Measurements from ENCODE around the gene SLC15A1. TPM values are rescaled to one million over a fixed set of nuclear protein-coding genes. Genes with fewer than 3 reads are reported as not detected.
A peak's percentile ranks its signal among the peaks of the same experiment; 100 is the strongest.

SLC15A1 gene
- polyA plus RNA-seq, 1 donor: 388 TPM

- H3K27ac ChIP-seq (ENCODE audit: low read length): peak overlapping the region; percentile 98
- H3K27me3 ChIP-seq (ENCODE audit: control insufficient read depth, insufficient read depth, low read length): no peaks in the 10 kb centered on the region
- peaks cover 15% of the 10 kb centered on the region for H3K9me3 ChIP-seq (ENCODE audit: control insufficient read depth, low read depth, low read length)
- peaks cover 61% of the 10 kb centered on the region for H3K4me1 ChIP-seq (ENCODE audit: control insufficient read depth, insufficient read depth, low read length)
- no peak overlapping the region for H3K4me3 ChIP-seq (ENCODE audit: low read length)
- WGBS (ENCODE audit: insufficient coverage, low lambda C conversion rate): no CpG with 5 or more reads among the region's 8 CpGs
- H3K36me3 ChIP-seq (ENCODE audit: control insufficient read depth, insufficient read depth, low read length): peaks cover 2% of the 10 kb centered on the region
- no peak for DNase-seq
Observed at GRCh38 chr13:98740131-98740530, 12.3 kb downstream of the SLC15A1 start.

- WGBS (ENCODE audit: insufficient coverage, low lambda C conversion rate): no CpG with 5 or more reads among the region's 1 CpG
- Histone ChIP-seq H3K4me3 (ENCODE audit: low read length) (no peak overlapping the region), H3K27ac (ENCODE audit: low read length) (peak overlapping the region; percentile 98), H3K4me1 (ENCODE audit: control insufficient read depth, insufficient read depth, low read length) (peaks cover 56% of the 10 kb centered on the region), H3K36me3 (ENCODE audit: control insufficient read depth, insufficient read depth, low read length) (peaks cover 2% of the 10 kb centered on the region), H3K9me3 (ENCODE audit: control insufficient read depth, low read depth, low read length) (peaks cover 19% of the 10 kb centered on the region), H3K27me3 (ENCODE audit: control insufficient read depth, insufficient read depth, low read length) (no peaks in the 10 kb centered on the region)
- peak in 1 of 2 donors; percentile 51 for DNase-seq
Observed at GRCh38 chr13:98738993-98739392, 13.5 kb downstream of the SLC15A1 start.

- Histone ChIP-seq H3K4me1 (ENCODE audit: control insufficient read depth, insufficient read depth, low read length) (peaks cover 53% of the 10 kb centered on the region), H3K4me3 (ENCODE audit: low read length) (no peak overlapping the region), H3K9me3 (ENCODE audit: control insufficient read depth, low read depth, low read length) (peaks cover 21% of the 10 kb centered on the region), H3K27me3 (ENCODE audit: control insufficient read depth, insufficient read depth, low read length) (no peaks in the 10 kb centered on the region), H3K27ac (ENCODE audit: low read length) (peak overlapping the region; percentile 98), H3K36me3 (ENCODE audit: control insufficient read depth, insufficient read depth, low read length) (peaks cover 5% of the 10 kb centered on the region)
- DNase-seq: no peak
Observed at GRCh38 chr13:98738213-98738612, 14.3 kb downstream of the SLC15A1 start.

- Histone ChIP-seq H3K27me3 (ENCODE audit: control insufficient read depth, insufficient read depth, low read length) (no peaks in the 10 kb centered on the region), H3K36me3 (ENCODE audit: control insufficient read depth, insufficient read depth, low read length) (peaks cover 18% of the 10 kb centered on the region), H3K4me1 (ENCODE audit: control insufficient read depth, insufficient read depth, low read length) (peaks cover 35% of the 10 kb centered on the region), H3K9me3 (ENCODE audit: control insufficient read depth, low read depth, low read length) (peaks cover 13% of the 10 kb centered on the region), H3K4me3 (ENCODE audit: low read length) (no peak overlapping the region), H3K27ac (ENCODE audit: low read length) (peak overlapping the region; percentile 64)
- WGBS (ENCODE audit: insufficient coverage, low lambda C conversion rate): no CpG with 5 or more reads among the region's 3 CpGs
- peak; percentile 73 to 92 for DNase-seq
Observed at GRCh38 chr13:98731925-98732324, 20.5 kb downstream of the SLC15A1 start.

- no peak overlapping the region for H3K4me3 ChIP-seq (ENCODE audit: low read length)
- H3K27me3 ChIP-seq (ENCODE audit: control insufficient read depth, insufficient read depth, low read length): no peaks in the 10 kb centered on the region
- peaks cover 13% of the 10 kb centered on the region for H3K9me3 ChIP-seq (ENCODE audit: control insufficient read depth, low read depth, low read length)
- H3K36me3 ChIP-seq (ENCODE audit: control insufficient read depth, insufficient read depth, low read length): peaks cover 21% of the 10 kb centered on the region
- no peak for DNase-seq
- 90% methylated on average over 4 of the region's 17 CpGs for WGBS (ENCODE audit: insufficient coverage, low lambda C conversion rate)
- H3K4me1 ChIP-seq (ENCODE audit: control insufficient read depth, insufficient read depth, low read length): peaks cover 35% of the 10 kb centered on the region
- peak overlapping the region; percentile 64 for H3K27ac ChIP-seq (ENCODE audit: low read length)
Observed at GRCh38 chr13:98731038-98731437, 21.4 kb downstream of the SLC15A1 start.

- H3K4me3 ChIP-seq (ENCODE audit: low read length): no peak overlapping the region
- no peak for DNase-seq
- H3K9me3 ChIP-seq (ENCODE audit: control insufficient read depth, low read depth, low read length): peaks cover 13% of the 10 kb centered on the region
- H3K4me1 ChIP-seq (ENCODE audit: control insufficient read depth, insufficient read depth, low read length): peaks cover 35% of the 10 kb centered on the region
- no CpG with 5 or more reads among the region's 23 CpGs for whole genome bisulfite sequencing (ENCODE audit: insufficient coverage, low lambda C conversion rate)
- H3K27me3 ChIP-seq (ENCODE audit: control insufficient read depth, insufficient read depth, low read length): no peaks in the 10 kb centered on the region
- peaks cover 26% of the 10 kb centered on the region for H3K36me3 ChIP-seq (ENCODE audit: control insufficient read depth, insufficient read depth, low read length)
- H3K27ac ChIP-seq (ENCODE audit: low read length): peak overlapping the region; percentile 64
Observed at GRCh38 chr13:98730441-98730840, 22.0 kb downstream of the SLC15A1 start.

DNA sequence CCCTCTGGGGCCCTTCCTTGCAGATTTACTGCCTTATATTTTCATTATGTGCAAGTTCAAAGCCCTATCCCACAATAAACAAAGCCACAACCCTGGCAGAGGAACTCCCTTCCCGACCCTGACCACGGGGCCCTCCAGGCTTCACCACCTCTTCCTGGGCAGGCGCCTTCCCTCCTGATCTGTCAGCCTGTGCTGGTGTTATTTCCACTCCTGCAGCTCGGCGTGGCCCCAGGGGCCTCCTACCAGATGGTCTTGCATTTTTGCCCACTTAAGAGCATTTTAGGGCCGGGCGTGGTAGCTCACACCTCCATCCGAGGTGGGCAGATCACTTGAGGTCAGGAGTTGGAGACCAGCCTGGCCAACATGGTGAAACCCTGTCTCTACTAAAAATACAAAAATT is 22.8 kb downstream of the SLC15A1 start:
- WGBS (ENCODE audit: insufficient coverage, low lambda C conversion rate): no CpG with 5 or more reads among the region's 8 CpGs
- H3K36me3 ChIP-seq (ENCODE audit: control insufficient read depth, insufficient read depth, low read length): peaks cover 34% of the 10 kb centered on the region

GRCh38 chr13:98722958-98723357 is 29.5 kb downstream of the SLC15A1 start:
- WGBS (ENCODE audit: insufficient coverage, low lambda C conversion rate): no CpG with 5 or more reads among the region's 3 CpGs
- peaks cover 37% of the 10 kb centered on the region for H3K36me3 ChIP-seq (ENCODE audit: control insufficient read depth, insufficient read depth, low read length)
- H3K27ac ChIP-seq (ENCODE audit: low read length): peak overlapping the region; percentile 32
- H3K4me1 ChIP-seq (ENCODE audit: control insufficient read depth, insufficient read depth, low read length): peaks cover 9% of the 10 kb centered on the region
- no peaks in the 10 kb centered on the region for H3K27me3 ChIP-seq (ENCODE audit: control insufficient read depth, insufficient read depth, low read length)
- DNase-seq: peak in 1 of 2 donors; percentile 44
- no peaks in the 10 kb centered on the region for H3K9me3 ChIP-seq (ENCODE audit: control insufficient read depth, low read depth, low read length)
- H3K4me3 ChIP-seq (ENCODE audit: low read length): no peak overlapping the region

More for the DNA sequence above, 22.8 kb downstream of the SLC15A1 start:
- no peak overlapping the region for H3K4me3 ChIP-seq (ENCODE audit: low read length)
- H3K9me3 ChIP-seq (ENCODE audit: control insufficient read depth, low read depth, low read length): peaks cover 13% of the 10 kb centered on the region
- no peaks in the 10 kb centered on the region for H3K27me3 ChIP-seq (ENCODE audit: control insufficient read depth, insufficient read depth, low read length)
- DNase-seq: no peak
- peak overlapping the region; percentile 54 for H3K27ac ChIP-seq (ENCODE audit: low read length)
- peaks cover 35% of the 10 kb centered on the region for H3K4me1 ChIP-seq (ENCODE audit: control insufficient read depth, insufficient read depth, low read length)

GRCh38 chr13:98721825-98722510 is 30.5 kb downstream of the SLC15A1 start:
- Histone ChIP-seq H3K9me3 (ENCODE audit: control insufficient read depth, low read depth, low read length) (no peaks in the 10 kb centered on the region), H3K4me3 (ENCODE audit: low read length) (no peak overlapping the region), H3K36me3 (ENCODE audit: control insufficient read depth, insufficient read depth, low read length) (peaks cover 38% of the 10 kb centered on the region), H3K27ac (ENCODE audit: low read length) (no peak overlapping the region), H3K27me3 (ENCODE audit: control insufficient read depth, insufficient read depth, low read length) (no peaks in the 10 kb centered on the region), H3K4me1 (ENCODE audit: control insufficient read depth, insufficient read depth, low read length) (peaks cover 9% of the 10 kb centered on the region)
- no peak for DNase-seq
- 100% methylated on average over 1 of the region's 11 CpGs for WGBS (ENCODE audit: insufficient coverage, low lambda C conversion rate)

GRCh38 chr13:98719527-98720250 is 32.8 kb downstream of the SLC15A1 start:
- H3K36me3 ChIP-seq (ENCODE audit: control insufficient read depth, insufficient read depth, low read length): peaks cover 30% of the 10 kb centered on the region
- H3K4me3 ChIP-seq (ENCODE audit: low read length): no peak overlapping the region
- DNase-seq: no peak
- H3K27me3 ChIP-seq (ENCODE audit: control insufficient read depth, insufficient read depth, low read length): no peaks in the 10 kb centered on the region
- H3K27ac ChIP-seq (ENCODE audit: low read length): no peak overlapping the region
- 94% methylated on average over 2 of the region's 7 CpGs for WGBS (ENCODE audit: insufficient coverage, low lambda C conversion rate)
- peaks cover 9% of the 10 kb centered on the region for H3K4me1 ChIP-seq (ENCODE audit: control insufficient read depth, insufficient read depth, low read length)
- no peaks in the 10 kb centered on the region for H3K9me3 ChIP-seq (ENCODE audit: control insufficient read depth, low read depth, low read length)
